Trophoblast cell (in vitro differentiated cells and primary cell): ENCODE data around the gene CHCHD3.
"Not testable (repeated sequence)": the region's sequence is repeated elsewhere in the genome, so short reads cannot be mapped to it uniquely, and the experiment has no call there.

Experiments used
- DNase-seq, 2 donors: peaks; one replicate each; pipeline ENCODE4 v3.0.0-alpha.2; 2016
- H2AFZ ChIP-seq: 2 replicates; pipeline ENCODE4 v1.6.1; 2013; ENCODE audit warnings: low read length, moderate library complexity, mild to moderate bottlenecking; ENCODE audit not compliant: insufficient read depth, poor library complexity
- H2AK5ac ChIP-seq: 2 replicates; pipeline ENCODE4 v1.6.1; 2013; ENCODE audit warnings: mild to moderate bottlenecking, low read length
- H2BK120ac ChIP-seq: 2 replicates; pipeline ENCODE4 v1.6.1; 2013; ENCODE audit warnings: low read length, mild to moderate bottlenecking, moderate library complexity; ENCODE audit not compliant: insufficient read depth, poor library complexity
- H2BK12ac ChIP-seq: 2 replicates; pipeline ENCODE4 v1.6.1; 2013; ENCODE audit warnings: mild to moderate bottlenecking, low read length, moderate library complexity
- H2BK5ac ChIP-seq: 2 replicates; pipeline ENCODE4 v1.6.1; 2013; ENCODE audit warnings: low read length, low read depth, moderate library complexity, mild to moderate bottlenecking; ENCODE audit not compliant: poor library complexity
- H3K14ac ChIP-seq: 2 replicates; pipeline ENCODE4 v1.6.1; 2013; ENCODE audit warnings: mild to moderate bottlenecking, low read length
- H3K18ac ChIP-seq: 2 replicates; pipeline ENCODE4 v1.6.1; 2013; ENCODE audit warnings: mild to moderate bottlenecking, low read length
- H3K23ac ChIP-seq: 2 replicates; pipeline ENCODE4 v1.6.1; 2013; ENCODE audit warnings: low read length
- H3K27ac ChIP-seq: 2 replicates; pipeline ENCODE4 v1.5.1; 2013; ENCODE audit warnings: low read depth, mild to moderate bottlenecking, inconsistent platforms, low read length, moderate library complexity
- H3K27me3 ChIP-seq: 2 replicates; pipeline ENCODE4 v1.6.1; 2013; ENCODE audit warnings: inconsistent platforms, mild to moderate bottlenecking, low read length, moderate library complexity; ENCODE audit not compliant: insufficient read depth
- H3K36me3 ChIP-seq, 2 experiments: 1 replicate in 1 of 2; 2 replicates in 1 of 2; pipeline ENCODE4 v1.6.1; 2013; ENCODE audit warnings: low read length in 2 of 2, mild to moderate bottlenecking in 2 of 2, moderate library complexity in 1 of 2; ENCODE audit not compliant: insufficient read depth in 2 of 2, control insufficient read depth in 1 of 2
- H3K4ac ChIP-seq: 2 replicates; pipeline ENCODE4 v1.6.1; 2013; ENCODE audit warnings: low read depth, mild to moderate bottlenecking, low read length, moderate library complexity
- H3K4me1 ChIP-seq, 2 experiments: 1 replicate in 1 of 2; 2 replicates in 1 of 2; pipeline ENCODE4 v1.6.1; 2013; ENCODE audit warnings: low read length in 2 of 2, mild to moderate bottlenecking in 2 of 2, moderate library complexity in 1 of 2; ENCODE audit not compliant: insufficient read depth in 2 of 2, control insufficient read depth in 1 of 2
- H3K4me2 ChIP-seq: 2 replicates; pipeline ENCODE4 v1.6.1; 2013; ENCODE audit warnings: inconsistent platforms, mild to moderate bottlenecking, low read length, moderate library complexity
- H3K4me3 ChIP-seq: 2 replicates; pipeline ENCODE4 v1.5.1; 2013; ENCODE audit warnings: mild to moderate bottlenecking, low read depth, low read length, inconsistent platforms
- H3K79me1 ChIP-seq: one replicate; pipeline ENCODE4 v1.6.1; 2013; ENCODE audit warnings: low read length
- H3K79me2 ChIP-seq: 2 replicates; pipeline ENCODE4 v1.6.1; 2013; ENCODE audit warnings: low read length, mild to moderate bottlenecking; ENCODE audit not compliant: control insufficient read depth, insufficient read depth, poor library complexity
- H3K9ac ChIP-seq: 2 replicates; pipeline ENCODE4 v1.6.1; 2013; ENCODE audit warnings: mild to moderate bottlenecking, low read length
- H3K9me3 ChIP-seq: 2 replicates; pipeline ENCODE4 v1.6.1; 2013; ENCODE audit warnings: low read depth, mild to moderate bottlenecking, control low read depth, inconsistent platforms, low read length; ENCODE audit not compliant: insufficient read depth
- H4K12ac ChIP-seq: 2 replicates; pipeline ENCODE4 v1.6.1; 2013; ENCODE audit warnings: low read depth, mild to moderate bottlenecking, low read length, moderate library complexity
- H4K8ac ChIP-seq: 2 replicates; pipeline ENCODE4 v1.6.1; 2013; ENCODE audit warnings: low read depth, mild to moderate bottlenecking, low read length, moderate library complexity
- H4K91ac ChIP-seq: one replicate; pipeline ENCODE4 v1.6.1; 2013; ENCODE audit warnings: low read depth, mild to moderate bottlenecking, low read length, moderate library complexity
- WGBS: extraction: QIAGEN DNeasy Blood & Tissue Kit; methylation state at CpG from one replicate; pipeline ENCODE4 v1.1.7; 2013; ENCODE audit warnings: missing lambda C conversion rate; ENCODE audit not compliant: insufficient read length, insufficient coverage; ENCODE audit errors: extremely low coverage; 5-methylcytosine and 5-hydroxymethylcytosine counted together

The CHCHD3 gene

GRCh38 chr7:132902294-132902693, 179.6 kb downstream of the CHCHD3 start:
- H4K8ac ChIP-seq, H3K4me3 ChIP-seq, H2AK5ac ChIP-seq, H4K12ac ChIP-seq, H2BK12ac ChIP-seq, H2AFZ ChIP-seq, H3K27me3 ChIP-seq, H3K23ac ChIP-seq, H3K9ac ChIP-seq, H3K4me1 ChIP-seq, H3K36me3 ChIP-seq, H2BK120ac ChIP-seq, H3K9me3 ChIP-seq, H3K79me1 ChIP-seq, H3K79me2 ChIP-seq, H3K4me2 ChIP-seq, H4K91ac ChIP-seq, H2BK5ac ChIP-seq, H3K18ac ChIP-seq, H3K27ac ChIP-seq, DNase-seq, H3K4ac ChIP-seq, H3K14ac ChIP-seq: not testable (repeated sequence)
- WGBS, result no CpG with 5 or more reads among the region's 3 CpGs

GRCh38 chr7:132901241-132901640, 180.6 kb downstream of the CHCHD3 start:
- H3K9me3 ChIP-seq, result no peaks in the 10 kb centered on the region
- no peak overlapping the region for H4K91ac ChIP-seq
- no peak overlapping the region for H2BK5ac ChIP-seq
- no peak overlapping the region for H4K8ac ChIP-seq
- H3K4me1 ChIP-seq, result no peaks in the 10 kb centered on the region
- H3K4ac ChIP-seq, result no peak overlapping the region
- DNase-seq, result peak; percentile 10 to 38
- H3K79me1 ChIP-seq, result no peaks in the 10 kb centered on the region
- no peak overlapping the region for H4K12ac ChIP-seq
- H3K36me3 ChIP-seq, result no peaks in the 10 kb centered on the region
- H2AFZ ChIP-seq, result no peak overlapping the region
- no peaks in the 10 kb centered on the region for H3K79me2 ChIP-seq
- no peak overlapping the region for H3K23ac ChIP-seq
- no CpG with 5 or more reads among the region's 4 CpGs for WGBS
- H2BK120ac ChIP-seq, result no peak overlapping the region
- no peak overlapping the region for H3K14ac ChIP-seq
- no peak overlapping the region for H3K27ac ChIP-seq
- H3K4me2 ChIP-seq, result no peak overlapping the region
- no peak overlapping the region for H2AK5ac ChIP-seq
- H3K27me3 ChIP-seq, result no peaks in the 10 kb centered on the region
- H3K9ac ChIP-seq, result no peak overlapping the region
- no peak overlapping the region for H3K4me3 ChIP-seq
- H2BK12ac ChIP-seq, result no peak overlapping the region
- H3K18ac ChIP-seq, result no peak overlapping the region

- H4K91ac ChIP-seq, result no peak overlapping the region
- no peak overlapping the region for H2AFZ ChIP-seq
- no peaks in the 10 kb centered on the region for H3K79me2 ChIP-seq
- no peak overlapping the region for H3K23ac ChIP-seq
- no peak for DNase-seq
- no peaks in the 10 kb centered on the region for H3K79me1 ChIP-seq
- H3K4me1 ChIP-seq, result peaks cover 0 to 4% of the 10 kb centered on the region in 2 experiments
- no peaks in the 10 kb centered on the region for H3K9me3 ChIP-seq
- H3K18ac ChIP-seq, result no peak overlapping the region
- no peak overlapping the region for H4K8ac ChIP-seq
- no peak overlapping the region for H2AK5ac ChIP-seq
- no peaks in the 10 kb centered on the region for H3K36me3 ChIP-seq
- H3K4me2 ChIP-seq, result no peak overlapping the region
- H2BK12ac ChIP-seq, result no peak overlapping the region
- H3K4ac ChIP-seq, result no peak overlapping the region
- no peak overlapping the region for H3K27ac ChIP-seq
- no CpG with 5 or more reads among the region's 4 CpGs for WGBS
- no peak overlapping the region for H3K4me3 ChIP-seq
- H2BK120ac ChIP-seq, result no peak overlapping the region
- H2BK5ac ChIP-seq, result no peak overlapping the region
- no peak overlapping the region for H3K9ac ChIP-seq
- no peak overlapping the region for H4K12ac ChIP-seq
- H3K14ac ChIP-seq, result no peak overlapping the region
- no peaks in the 10 kb centered on the region for H3K27me3 ChIP-seq
These were observed 182.1 kb downstream of the CHCHD3 start for GRCh38 chr7:132899833-132900232.

- H2BK12ac ChIP-seq, H3K79me1 ChIP-seq, H3K4me2 ChIP-seq: not testable (repeated sequence)
These were observed 183.2 kb downstream of the CHCHD3 start for GRCh38 chr7:132898641-132899175.

More at GRCh38 chr7:132898641-132899175, 183.2 kb downstream of the CHCHD3 start:
- DNase-seq, H3K27ac ChIP-seq, H3K14ac ChIP-seq, H2AFZ ChIP-seq, H4K91ac ChIP-seq, H3K4me3 ChIP-seq, H3K18ac ChIP-seq, H3K27me3 ChIP-seq, H2BK120ac ChIP-seq, H3K9me3 ChIP-seq, H4K12ac ChIP-seq, H3K9ac ChIP-seq, H3K4me1 ChIP-seq, H2BK5ac ChIP-seq, H3K4ac ChIP-seq, H3K79me2 ChIP-seq, H2AK5ac ChIP-seq, H3K23ac ChIP-seq, H3K36me3 ChIP-seq, H4K8ac ChIP-seq: not testable (repeated sequence)
- no CpG with 5 or more reads among the region's 38 CpGs for WGBS
